ENCODE data around the gene NPAS3.
"Not testable (repeated sequence)": the region's sequence is repeated elsewhere in the genome, so short reads cannot be mapped to it uniquely, and the experiment has no call there.

Gene NPAS3

DNA sequence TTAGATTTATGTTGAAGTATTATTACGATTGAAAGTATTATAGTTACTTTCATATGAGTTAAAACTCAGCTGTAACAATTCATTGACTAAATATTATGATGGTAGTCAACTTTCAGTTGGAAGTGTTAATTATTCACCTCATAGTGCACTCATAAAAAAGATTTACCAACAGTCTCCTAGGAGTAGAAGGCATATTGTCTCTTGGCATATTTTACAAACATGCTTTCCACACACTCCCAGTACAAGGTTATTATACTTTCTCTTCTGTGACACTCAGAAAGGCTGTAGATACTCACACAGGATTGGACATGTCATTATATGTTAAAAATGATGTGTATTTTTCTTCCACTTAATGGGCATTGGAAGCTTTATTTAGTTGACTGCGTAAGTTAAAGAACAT is 147.1 kb downstream of the NPAS3 start:
- no peak for DNase-seq

GRCh38 chr14:33088274-33088673 is 149.6 kb downstream of the NPAS3 start:
- not testable (repeated sequence) for DNase-seq

- no peak for DNase-seq
These were observed 159.3 kb downstream of the NPAS3 start for GRCh38 chr14:33098016-33098415.

DNA sequence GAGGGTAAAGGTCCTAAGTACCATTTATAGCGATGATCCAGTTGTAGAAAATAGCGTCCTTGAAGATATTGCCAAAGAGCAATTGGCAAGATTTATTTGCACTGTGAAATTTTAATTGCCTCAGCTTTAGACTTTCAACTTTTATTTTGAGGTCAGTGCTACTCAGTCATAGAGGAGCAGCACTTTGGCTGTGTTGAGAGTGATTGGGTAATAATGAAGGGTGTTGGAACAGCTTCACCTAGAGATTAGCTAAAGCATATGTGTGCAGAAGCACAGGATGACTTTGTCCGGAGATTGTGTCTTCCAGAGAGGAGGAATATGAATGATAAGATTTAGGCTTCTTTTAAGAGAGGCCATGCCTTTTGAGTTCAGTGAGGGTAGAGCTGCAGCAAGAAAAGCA is 164.8 kb downstream of the NPAS3 start:
- DNase-seq: no peak

DNA sequence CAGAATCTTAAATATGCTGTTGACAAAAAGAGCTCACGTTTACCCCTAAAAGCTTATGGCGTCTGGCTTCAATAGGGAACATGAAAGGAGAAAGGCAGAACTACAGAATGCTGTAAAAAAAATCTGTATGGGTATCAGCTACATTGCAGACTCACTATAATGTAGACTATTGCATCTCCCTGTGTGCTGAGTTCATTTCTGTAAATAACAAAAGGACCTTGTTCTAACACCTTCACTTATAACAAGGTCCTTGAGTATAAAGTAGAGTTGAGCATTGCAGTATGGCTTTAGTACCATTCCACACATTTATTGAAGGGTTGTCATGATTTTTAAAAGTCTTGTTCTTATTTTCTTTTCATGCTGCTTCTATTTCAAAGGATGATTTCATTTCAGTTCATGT is 165.3 kb downstream of the NPAS3 start:
- DNase-seq: no peak

DNA sequence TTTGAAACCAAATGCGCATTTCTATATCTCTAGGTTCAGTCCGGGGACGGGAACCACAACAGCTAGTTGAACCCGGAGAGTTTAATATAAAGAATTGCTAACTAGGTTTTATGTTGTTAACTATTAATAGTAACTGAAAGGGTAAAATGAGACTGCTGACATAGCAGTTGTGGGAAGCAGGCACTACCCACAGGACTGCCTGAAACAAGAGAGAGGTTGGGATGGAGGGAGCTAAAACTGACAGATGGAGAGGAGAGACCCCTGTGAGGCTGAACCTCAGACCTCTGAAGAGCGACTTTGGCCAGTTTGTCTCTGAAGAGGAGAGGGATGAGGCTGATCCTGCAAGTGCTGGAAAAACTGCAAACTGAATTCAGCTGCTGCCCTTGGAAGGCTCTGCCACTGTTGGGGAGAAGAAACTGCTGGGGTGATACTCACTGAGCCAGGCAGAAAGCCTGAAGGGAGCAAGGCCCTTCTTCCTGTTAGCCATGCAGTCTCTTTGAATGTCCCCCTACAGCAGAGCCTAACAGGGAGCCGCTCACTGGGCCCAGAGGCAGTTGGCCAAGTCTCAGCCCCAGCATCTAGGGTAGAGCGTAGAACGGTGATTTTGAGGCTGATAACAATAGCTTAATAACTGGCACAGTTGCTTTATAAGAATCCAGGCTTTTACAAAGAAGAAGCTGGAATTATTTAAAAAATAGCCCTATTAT is 172.2 kb downstream of the NPAS3 start:
- DNase-seq: no peak

GRCh38 chr14:33114331-33114730 is 175.7 kb downstream of the NPAS3 start:
- DNase-seq: no peak

- no peak for DNase-seq
These were observed 180.0 kb downstream of the NPAS3 start for GRCh38 chr14:33118668-33119067.

GRCh38 chr14:33120341-33120740 is 181.7 kb downstream of the NPAS3 start:
- no peak for DNase-seq

DNA sequence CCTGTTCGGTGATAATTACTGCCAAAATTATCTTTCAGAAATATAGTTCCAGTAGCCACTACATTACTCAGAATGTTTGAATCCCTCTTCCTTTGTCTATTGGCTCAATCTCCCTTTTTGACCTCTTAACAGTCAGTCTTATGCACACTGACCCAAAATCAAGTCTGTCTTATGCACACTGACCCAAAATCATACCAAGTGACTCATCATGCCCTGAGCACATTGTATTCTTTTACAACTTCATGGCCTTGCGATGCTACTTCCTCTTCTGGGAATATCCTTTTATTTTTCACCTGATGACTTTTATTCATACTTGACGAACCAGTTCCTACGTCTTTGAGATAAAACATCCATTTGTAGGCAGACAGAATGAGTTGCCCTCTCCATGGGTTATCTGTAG is 182.3 kb downstream of the NPAS3 start:
- DNase-seq: no peak

GRCh38 chr14:33123281-33123680 is 184.6 kb downstream of the NPAS3 start:
- no peak for DNase-seq

DNA sequence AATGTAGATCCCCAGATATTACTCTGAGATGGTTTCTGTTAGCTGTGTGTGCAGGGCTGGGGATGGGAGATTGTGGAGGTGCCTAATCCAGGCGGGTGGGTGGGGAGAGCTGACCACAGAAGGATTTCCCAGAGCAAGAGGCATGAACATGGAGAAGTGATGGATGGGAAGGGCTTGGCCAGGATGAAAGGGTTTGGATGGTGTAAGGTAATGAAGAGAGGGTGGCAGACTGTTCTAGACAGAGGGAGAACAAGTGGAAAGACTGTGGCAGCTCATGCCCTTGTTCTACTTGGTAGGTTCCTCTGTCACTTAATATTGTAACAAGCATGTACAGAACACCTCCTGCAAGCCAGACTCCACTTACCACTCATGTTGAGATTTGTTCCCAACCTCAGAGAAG is 187.8 kb downstream of the NPAS3 start:
- DNase-seq: no peak

DNA sequence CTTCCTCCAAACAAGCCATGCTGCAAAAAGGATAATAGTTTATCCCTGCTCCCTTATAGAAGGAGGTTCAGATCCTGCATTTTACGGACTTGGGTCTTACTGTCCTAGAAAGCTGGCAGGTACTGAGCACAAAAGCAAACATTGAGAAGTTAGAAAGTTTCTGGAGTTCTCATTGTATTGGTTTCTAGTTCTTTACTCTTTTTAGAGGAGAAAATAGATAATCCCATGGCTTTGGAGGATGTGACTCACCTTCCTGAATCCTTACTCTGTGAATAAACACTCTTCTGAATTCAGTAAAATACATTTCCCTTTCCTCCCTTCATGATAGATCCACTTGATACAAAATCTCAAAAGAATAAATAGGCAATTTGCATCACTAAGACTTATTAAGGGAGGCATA is 188.9 kb downstream of the NPAS3 start:
- DNase-seq: no peak

DNA sequence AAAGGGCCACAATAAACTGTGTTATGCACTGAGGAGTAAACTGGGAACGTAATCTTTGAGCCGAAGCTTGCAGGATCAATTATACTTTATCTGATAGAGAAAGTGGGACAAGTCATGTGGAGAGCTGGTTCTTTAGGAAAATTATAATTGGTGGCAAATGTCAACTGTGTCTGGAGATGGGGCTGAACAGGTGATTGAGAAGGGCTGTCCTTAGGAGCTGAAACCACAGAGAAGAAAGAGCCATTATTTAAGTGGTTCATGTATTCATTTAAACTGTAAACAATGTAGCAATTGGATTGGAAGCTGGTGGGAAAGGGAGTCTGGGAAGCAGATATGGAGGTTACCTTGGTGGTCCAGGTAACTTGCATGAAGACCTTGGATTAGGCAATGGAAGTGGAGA is 193.1 kb downstream of the NPAS3 start:
- DNase-seq: no peak

GRCh38 chr14:33134162-33134561 is 195.5 kb downstream of the NPAS3 start:
- DNase-seq: no peak

- DNase-seq: no peak
These were observed 196.3 kb downstream of the NPAS3 start for GRCh38 chr14:33134975-33135374.

DNA sequence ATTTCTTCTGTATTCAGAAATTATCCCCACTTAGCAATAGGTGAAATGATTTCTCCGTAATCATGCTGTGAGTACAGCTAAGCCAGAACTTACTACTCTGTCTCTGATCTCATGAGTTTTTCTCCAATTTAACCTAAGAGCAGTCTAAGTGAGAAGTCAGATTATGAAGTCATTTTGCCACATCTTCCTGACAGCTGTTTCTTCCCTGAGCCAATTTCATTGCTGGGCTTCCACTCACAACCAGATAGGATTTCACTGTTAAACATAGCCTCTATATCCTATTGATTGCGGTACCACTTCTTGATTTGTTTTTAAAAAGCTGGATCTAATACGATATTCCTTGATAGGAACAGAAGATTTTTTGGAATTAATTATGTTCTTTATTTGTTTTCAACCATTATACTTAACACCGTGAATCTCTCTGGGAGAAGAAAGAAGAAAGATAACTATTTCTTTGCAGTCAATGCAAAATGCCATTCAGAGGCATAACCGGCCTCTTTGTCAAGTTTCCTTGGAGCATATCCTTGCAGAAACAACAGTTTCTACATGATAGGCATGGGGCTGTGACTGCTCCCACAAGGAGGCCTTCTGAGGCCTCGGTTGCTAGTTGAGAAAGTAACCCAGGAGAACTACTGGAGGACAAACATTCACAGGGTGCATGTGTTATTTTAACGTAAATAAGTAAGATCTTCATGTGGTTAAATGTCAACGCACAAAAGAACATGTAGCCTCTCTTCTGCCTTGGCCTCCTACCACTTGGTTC is 212.2 kb downstream of the NPAS3 start:
- no peak for DNase-seq

- no peak for DNase-seq
These were observed 224.4 kb downstream of the NPAS3 start for GRCh38 chr14:33163109-33163508.

- DNase-seq: no peak
These were observed 224.9 kb downstream of the NPAS3 start for GRCh38 chr14:33163600-33163999.

DNA sequence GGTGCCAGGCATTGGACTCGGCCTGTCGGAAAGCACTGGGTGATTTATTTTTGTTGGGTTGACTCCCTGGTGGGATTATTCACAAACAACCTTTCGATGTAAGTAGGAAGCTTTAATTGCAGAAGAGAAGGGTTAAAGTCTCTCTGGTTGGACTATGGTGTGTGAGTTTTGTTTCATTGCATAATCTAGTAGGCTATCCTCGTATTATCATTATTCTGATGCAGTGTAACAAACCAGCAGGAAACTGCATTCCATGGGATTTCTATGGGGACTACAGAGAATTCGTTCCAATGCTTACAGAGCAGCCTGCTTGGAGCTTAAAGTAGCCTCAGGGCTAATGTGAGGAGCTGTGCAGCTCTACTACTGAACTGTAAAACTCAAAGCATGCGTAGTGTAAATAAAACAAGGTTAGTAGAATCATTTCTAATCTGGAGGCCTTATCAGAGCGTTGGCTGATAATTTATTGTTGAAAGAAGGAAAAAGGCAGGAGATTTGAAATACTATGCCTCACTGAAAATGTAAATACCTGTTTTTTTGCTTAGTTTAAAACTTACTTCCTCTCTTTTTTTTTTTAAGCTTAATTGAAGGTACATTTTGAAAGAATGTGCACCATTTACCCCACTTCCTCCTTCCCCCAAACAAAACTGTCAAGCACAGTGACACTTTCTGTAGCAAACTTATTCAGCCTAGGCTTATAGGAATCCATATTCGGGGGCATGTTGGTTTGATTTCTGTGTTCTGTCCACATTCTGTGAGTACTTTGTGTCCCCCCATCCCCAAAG is 226.7 kb downstream of the NPAS3 start:
- no peak for DNase-seq

GRCh38 chr14:33165926-33166289 is 227.2 kb downstream of the NPAS3 start:
- no peak for DNase-seq

DNA sequence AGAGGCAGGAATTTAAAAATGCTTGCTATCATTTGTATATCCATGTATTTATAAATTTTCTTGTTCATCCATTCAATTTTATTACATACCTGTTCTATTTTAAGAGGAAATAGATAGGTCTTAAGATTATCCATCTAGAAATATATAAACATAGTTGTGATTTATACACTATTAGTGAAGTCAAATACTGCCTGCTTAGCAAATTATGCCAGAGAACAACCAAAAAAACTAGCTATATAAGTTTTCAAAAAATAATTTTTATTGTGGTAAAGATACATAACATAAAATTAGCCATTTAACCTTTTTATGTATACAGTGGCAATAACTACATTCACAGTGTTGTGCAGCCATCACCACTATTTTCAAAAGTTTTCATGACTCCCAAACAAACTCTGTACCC is 237.3 kb downstream of the NPAS3 start:
- no peak for DNase-seq

- no peak for DNase-seq
These were observed 245.9 kb downstream of the NPAS3 start for GRCh38 chr14:33184587-33184986.

GRCh38 chr14:33186656-33187055 is 248.0 kb downstream of the NPAS3 start:
- DNase-seq: no peak
